SK-N-SH (cell line): Measurements from ENCODE around the gene TCF7L2. TPM values are rescaled to one million over a fixed set of nuclear protein-coding genes. Genes with fewer than 3 reads are reported as not detected.

Experiments
- CTCF ChIA-PET: fragments of 300-600, 350-600 bp; formaldehyde crosslinking; extraction: SDS; loops from one replicate; lab custom pipeline; 2021; lab: Yijun Ruan, JAX
- POLR2A ChIA-PET: fragments of 350-600 bp; sonication (Branson Sonifier 250); formaldehyde crosslinking; extraction: SDS; loops from one replicate; lab custom pipeline; 2020; ENCODE audit warnings: antibody characterized with exemption, inconsistent platforms; lab: Yijun Ruan, JAX
- DNase-seq: peaks from one replicate; pipeline ENCODE4 v3.0.0; 2012
- H2AFZ ChIP-seq: fragments of 200-600 bp; sonication (generic); 2 replicates; pipeline ENCODE4 v1.8.1; 2016; ENCODE audit warnings: antibody characterized with exemption, mild to moderate bottlenecking, low read depth
- H3F3A ChIP-seq: fragments of 200-600 bp; sonication (generic); replicated peaks from 2 replicates; pipeline ENCODE3; 2016; ENCODE audit warnings: antibody characterized with exemption, mild to moderate bottlenecking; ENCODE audit not compliant: insufficient read depth
- H3K27ac ChIP-seq, 2 experiments: fragments of 200-500 bp in 1 of 2; fragments of 200-600 bp in 1 of 2; sonication (Bioruptor generic) in 1 of 2; sonication (generic), shearing (Covaris generic) in 1 of 2; 2 replicates each; pipeline versions ENCODE4 v1.5.1 to v1.6.1; 2014 to 2016; ENCODE audit warnings: low read depth in 2 of 2, inconsistent platforms in 1 of 2, low read length in 1 of 2, mild to moderate bottlenecking in 1 of 2, mixed read lengths in 1 of 2
- H3K27me3 ChIP-seq: fragments of 200-600 bp; sonication (generic), shearing (Covaris generic); 2 replicates; pipeline ENCODE4 v1.6.1; 2016; ENCODE audit warnings: mixed run types; ENCODE audit not compliant: insufficient read depth
- H3K36me3 ChIP-seq, 2 experiments: fragments of 200-500 bp in 1 of 2; fragments of 200-600 bp in 1 of 2; sonication (Bioruptor generic) in 1 of 2; sonication (generic) in 1 of 2; replicated peaks in 1 of 2; 2 replicates each; pipeline versions ENCODE3 to v1.5.1; 2014 to 2016; ENCODE audit warnings: low read length in 1 of 2, mild to moderate bottlenecking in 1 of 2; ENCODE audit not compliant: insufficient read depth in 2 of 2, control insufficient read depth in 1 of 2
- H3K4me1 ChIP-seq, 2 experiments: fragments of 200-500 bp in 1 of 2; fragments of 200-600 bp in 1 of 2; sonication (Bioruptor generic) in 1 of 2; sonication (generic), shearing (Covaris generic) in 1 of 2; 2 replicates each; pipeline versions ENCODE4 v1.5.1 to v1.6.1; 2014 to 2016; ENCODE audit warnings: low read depth in 1 of 2, low read length in 1 of 2, mixed run types in 1 of 2; ENCODE audit not compliant: insufficient read depth in 2 of 2, control insufficient read depth in 1 of 2
- H3K4me2 ChIP-seq: fragments of 200-600 bp; sonication (generic), shearing (Covaris generic); 2 replicates; pipeline ENCODE4 v1.6.1; 2017; ENCODE audit warnings: mixed run types
- H3K4me3 ChIP-seq, 2 experiments: fragments of 200-500 bp in 1 of 2; fragments of 200-600 bp in 1 of 2; sonication (Bioruptor generic) in 1 of 2; sonication (generic), shearing (Covaris generic) in 1 of 2; 2 replicates each; pipeline versions ENCODE4 v1.5.1 to v1.8.1; 2014 to 2016; ENCODE audit warnings: low read depth in 2 of 2, inconsistent platforms in 1 of 2, low read length in 1 of 2, mild to moderate bottlenecking in 1 of 2, mixed read lengths in 1 of 2, moderate library complexity in 1 of 2
- H3K79me2 ChIP-seq: fragments of 200-600 bp; sonication (generic); 2 replicates; pipeline ENCODE4 v1.8.1; 2017; ENCODE audit warnings: mild to moderate bottlenecking; ENCODE audit not compliant: insufficient read depth
- H3K9ac ChIP-seq: fragments of 200-600 bp; sonication (generic); 2 replicates; pipeline ENCODE4 v1.6.1; 2017; ENCODE audit warnings: mixed run types
- H3K9me2 ChIP-seq: fragments of 200-600 bp; sonication (generic); 2 replicates; pipeline ENCODE4 v1.6.1; 2017; ENCODE audit warnings: mixed run types
- H3K9me3 ChIP-seq: fragments of 200-600 bp; sonication (generic); 2 replicates; pipeline ENCODE4 v1.6.1; 2017; ENCODE audit warnings: mixed run types, mild to moderate bottlenecking, moderate library complexity
- H4K20me1 ChIP-seq: fragments of 200-600 bp; sonication (generic); 2 replicates; pipeline ENCODE4 v1.6.1; 2017; ENCODE audit warnings: mild to moderate bottlenecking, mixed run types; ENCODE audit not compliant: insufficient read depth
- ELF1 ChIP-seq: IDR thresholded peaks from 2 replicates; pipeline ENCODE4 v1.4.0; 2012
- EP300 ChIP-seq, 2 experiments: IDR thresholded peaks; 2 replicates each; pipeline versions ENCODE4 v1.4.0 to v1.6.1; 2012; ENCODE audit warnings: borderline replicate concordance in 1 of 2, low read depth in 1 of 2, low read length in 1 of 2
- FOXJ3 ChIP-seq: sonication (generic); formaldehyde crosslinking; IDR thresholded peaks from 2 replicates; pipeline ENCODE4 v1.5.1; 2020; ENCODE audit warnings: mild to moderate bottlenecking, missing genetic modification reagents
- GATA2 ChIP-seq: sonication (generic); formaldehyde crosslinking; IDR thresholded peaks from 2 replicates; pipeline ENCODE4 v1.5.0; 2020; ENCODE audit warnings: mild to moderate bottlenecking, missing genetic modification reagents
- MAX ChIP-seq: IDR thresholded peaks from 2 replicates; pipeline ENCODE4 v1.4.0; 2012; ENCODE audit warnings: low read depth
- MEF2A ChIP-seq: IDR thresholded peaks from 2 replicates; pipeline ENCODE4 v1.4.0; 2012; ENCODE audit warnings: low read depth, borderline replicate concordance
- MXI1 ChIP-seq: IDR thresholded peaks from 2 replicates; pipeline ENCODE4 v1.6.1; 2012; ENCODE audit warnings: mild to moderate bottlenecking, low read depth, low read length, improper control_type of control experiment
- PBX3 ChIP-seq: IDR thresholded peaks from 2 replicates; pipeline ENCODE4; 2012
- POLR2AphosphoS5 ChIP-seq: IDR thresholded peaks from 2 replicates; pipeline ENCODE4 v1.6.1; 2012; ENCODE audit warnings: low read depth, low read length
- RCOR1 ChIP-seq: fragments of 150-350 bp; IDR thresholded peaks from 2 replicates; pipeline ENCODE4 v1.6.1; 2017; ENCODE audit warnings: antibody characterized with exemption, low read length
- REST ChIP-seq: IDR thresholded peaks from 2 replicates; pipeline ENCODE4 v1.6.1; 2012; ENCODE audit warnings: mild to moderate bottlenecking, low read depth, low read length, moderate library complexity
- RXRA ChIP-seq: IDR thresholded peaks from 2 replicates; pipeline ENCODE4 v1.4.0; 2012; ENCODE audit warnings: low read depth, mild to moderate bottlenecking, borderline replicate concordance
- SMC3 ChIP-seq: IDR thresholded peaks from 2 replicates; pipeline ENCODE4 v1.6.1; 2012; ENCODE audit warnings: low read depth, low read length, improper control_type of control experiment
- TEAD4 ChIP-seq: IDR thresholded peaks from 2 replicates; pipeline ENCODE4 v1.4.0; 2012; ENCODE audit warnings: mild to moderate bottlenecking, borderline replicate concordance; ENCODE audit not compliant: insufficient read depth
- USF1 ChIP-seq: IDR thresholded peaks from 2 replicates; pipeline ENCODE4 v1.4.0; 2012; ENCODE audit warnings: low read depth, borderline replicate concordance
- USF2 ChIP-seq: fragments of 150-350 bp; IDR thresholded peaks from 2 replicates; pipeline ENCODE4 v1.6.1; 2017; ENCODE audit warnings: antibody characterized with exemption, low read length, low read depth, borderline replicate concordance
- WGBS: methylation state at CpG from one replicate; pipeline ENCODE4 v1.1.6; 2017; ENCODE audit warnings: low lambda C conversion rate; 5-methylcytosine and 5-hydroxymethylcytosine counted together
- polyA plus RNA-seq, 3 experiments: library from polyadenylated mRNA; depleted of rRNA; stranded (reverse); fragments of >200 nt; gene quantifications; 2 replicates each; pipeline ENCODE4 v1.2.3, GENCODE V29; 2012

Gene TCF7L2
- polyA plus RNA-seq, 1 of the 3 experiments (the other 2 are of a cell fraction) = 10.2 TPM

GRCh38 chr10:113067501-113067900, 117.5 kb downstream of the TCF7L2 start (continued):
- TF ChIP-seq REST (no peak), MAX (no peak), POLR2AphosphoS5 (no peak)

- no peak overlapping the region for H2AFZ ChIP-seq
Observed at GRCh38 chr10:113068178-113068890, 118.3 kb downstream of the TCF7L2 start.

GRCh38 chr10:113069595-113069994, 119.5 kb downstream of the TCF7L2 start:
- POLR2A ChIA-PET = no interaction called here
- no peak for TF ChIP-seq ELF1
- TF ChIP-seq MEF2A = no peak
- no peak for TF ChIP-seq PBX3
- TF ChIP-seq USF2 = no peak
- no peak for TF ChIP-seq RXRA
- TF ChIP-seq MXI1 = no peak
- no peak for TF ChIP-seq POLR2AphosphoS5
- TF ChIP-seq FOXJ3 (CRISPR knock-in tag) = no peak
- no peak for TF ChIP-seq USF1
- TF ChIP-seq TEAD4 = no peak

More at GRCh38 chr10:113068178-113068890, 118.3 kb downstream of the TCF7L2 start:
- Histone ChIP-seq H3K9ac (no peak overlapping the region), H3K27me3 (no peaks in the 10 kb centered on the region), H3K4me1 (peaks cover 7 to 15% of the 10 kb centered on the region in 2 experiments; a peak in 3 of 4 replicates), H3K27ac (no peak overlapping the region), H3K79me2 (no peaks in the 10 kb centered on the region), H3K36me3 (peaks cover 0 to 4% of the 10 kb centered on the region in 2 experiments), H3F3A (peaks cover 10% of the 10 kb centered on the region), H3K4me3 (no peak overlapping the region), H3K9me3 (no peaks in the 10 kb centered on the region), H3K9me2 (no peaks in the 10 kb centered on the region), H4K20me1 (no peaks in the 10 kb centered on the region), H3K4me2 (no peak overlapping the region)
- DNase-seq = no peak
- WGBS = 97% methylated on average over 11 of the region's 13 CpGs
- ChIA-PET CTCF (no interaction called here), POLR2A (no interaction called here)
- TF ChIP-seq SMC3 (no peak), GATA2 (CRISPR knock-in tag) (no peak), RCOR1 (no peak), USF2 (no peak), ELF1 (no peak), EP300 (IDR thresholded peaks at IDR 0.05; ENCODE audit: borderline replicate concordance in 1 of 2, low read depth in 1 of 2, low read length in 1 of 2) (no peak)

More at GRCh38 chr10:113069595-113069994, 119.5 kb downstream of the TCF7L2 start:
- Histone ChIP-seq H3K4me3 (no peak overlapping the region), H3K9ac (no peak overlapping the region), H3K4me2 (no peak overlapping the region), H3K36me3 (peaks cover 0 to 4% of the 10 kb centered on the region in 2 experiments), H3F3A (peaks cover 18% of the 10 kb centered on the region), H2AFZ (no peak overlapping the region), H3K4me1 (peaks cover 7 to 22% of the 10 kb centered on the region in 2 experiments; a peak in 3 of 4 replicates), H3K27me3 (no peaks in the 10 kb centered on the region), H3K27ac (no peak overlapping the region), H4K20me1 (no peaks in the 10 kb centered on the region), H3K9me3 (no peaks in the 10 kb centered on the region), H3K79me2 (peaks cover 4% of the 10 kb centered on the region; the same call in 1 of the 2 replicates), H3K9me2 (no peaks in the 10 kb centered on the region)
- CTCF ChIA-PET = no interaction called here
- DNase-seq = no peak
- WGBS = 91% methylated on average over 7 of the region's 7 CpGs
